H1 (cell line): ENCODE data around the gene PAK6.

ENCODE experiments used
- CHD2 ChIP-seq: IDR thresholded peaks from 2 replicates; pipeline ENCODE4 v1.6.1; 2012; ENCODE audit warnings: low read length, improper control_type of control experiment
- GABPA ChIP-seq: IDR thresholded peaks from 2 replicates; pipeline ENCODE4 v1.6.1; 2011; ENCODE audit warnings: mild to moderate bottlenecking, low read length, moderate library complexity, borderline replicate concordance; ENCODE audit not compliant: insufficient read depth
- JUN ChIP-seq: IDR thresholded peaks from 2 replicates; pipeline ENCODE4 v1.6.1; 2011; ENCODE audit warnings: low read depth, mild to moderate bottlenecking, improper control_type of control experiment, low read length
- JUND ChIP-seq: IDR thresholded peaks from 2 replicates; pipeline ENCODE4 v1.6.1; 2011; ENCODE audit warnings: mild to moderate bottlenecking, improper control_type of control experiment, low read length
- KDM5A ChIP-seq: fragments of 200-600 bp; IDR thresholded peaks from 2 replicates; pipeline ENCODE4 v1.7.1; 2012; ENCODE audit warnings: mild to moderate bottlenecking, low read length, inconsistent platforms, mixed read lengths
- NANOG ChIP-seq: IDR thresholded peaks from 2 replicates; pipeline ENCODE4 v1.6.1; 2011; ENCODE audit warnings: low read length, low read depth, mild to moderate bottlenecking, inconsistent platforms; ENCODE audit not compliant: insufficient read depth, poor library complexity, severe bottlenecking
- POLR2A ChIP-seq, 2 experiments: IDR thresholded peaks; 1 replicate in 1 of 2; 2 replicates in 1 of 2; pipeline ENCODE4 v1.6.1; 2011; ENCODE audit warnings: low read depth in 2 of 2, low read length in 2 of 2, mild to moderate bottlenecking in 2 of 2; ENCODE audit errors: control extremely low read depth in 1 of 2
- POLR2AphosphoS5 ChIP-seq: IDR thresholded peaks from 2 replicates; pipeline ENCODE4 v1.6.1; 2011; ENCODE audit warnings: low read depth, low read length
- TEAD4 ChIP-seq: IDR thresholded peaks from 2 replicates; pipeline ENCODE4 v1.6.1; 2012; ENCODE audit warnings: low read depth, low read length, inconsistent platforms, mixed read lengths
- YY1 ChIP-seq: IDR thresholded peaks from 2 replicates; pipeline ENCODE4 v1.6.1; 2011; ENCODE audit warnings: low read depth, mild to moderate bottlenecking, low read length
- TF ChIP-seq, protein P1 (sequence below), 3 experiments: IDR thresholded peaks; 1 replicate in 2 of 3; 2 replicates in 1 of 3; pipeline versions ENCODE4 v1.5.1 to v1.6.1; 2011; ENCODE audit warnings: low read length in 3 of 3, mild to moderate bottlenecking in 3 of 3, inconsistent platforms in 2 of 3, low read depth in 1 of 3, moderate library complexity in 1 of 3; ENCODE audit not compliant: insufficient read depth in 1 of 3; ENCODE audit errors: control extremely low read depth in 1 of 3
- TF ChIP-seq, protein P2 (sequence below): IDR thresholded peaks from 2 replicates; pipeline ENCODE4 v1.6.1; 2011; ENCODE audit warnings: low read depth, mild to moderate bottlenecking, low read length; ENCODE audit not compliant: insufficient read depth

DNA sequence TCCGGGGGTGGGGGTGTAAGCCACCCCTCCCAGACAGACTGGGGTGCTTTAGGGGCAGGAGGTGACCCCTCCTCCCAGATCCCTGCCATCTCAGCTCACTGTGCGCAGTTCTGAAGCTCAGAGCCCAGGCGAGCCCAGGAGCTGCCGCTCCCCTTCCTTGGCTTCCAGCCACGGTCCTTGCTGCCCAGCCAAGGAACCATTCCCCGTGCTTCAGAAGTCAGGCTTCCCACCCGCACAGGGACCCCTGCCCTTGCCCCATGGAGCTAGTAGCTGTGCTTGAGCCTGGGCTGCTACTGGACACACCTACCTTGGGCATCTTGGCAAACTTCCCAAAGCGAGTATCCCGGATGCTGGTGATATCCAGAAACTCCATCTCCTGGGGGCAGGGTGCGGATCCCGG lies 64.1 kb downstream of the PAK6 start:
- TF ChIP-seq, protein P1, sequence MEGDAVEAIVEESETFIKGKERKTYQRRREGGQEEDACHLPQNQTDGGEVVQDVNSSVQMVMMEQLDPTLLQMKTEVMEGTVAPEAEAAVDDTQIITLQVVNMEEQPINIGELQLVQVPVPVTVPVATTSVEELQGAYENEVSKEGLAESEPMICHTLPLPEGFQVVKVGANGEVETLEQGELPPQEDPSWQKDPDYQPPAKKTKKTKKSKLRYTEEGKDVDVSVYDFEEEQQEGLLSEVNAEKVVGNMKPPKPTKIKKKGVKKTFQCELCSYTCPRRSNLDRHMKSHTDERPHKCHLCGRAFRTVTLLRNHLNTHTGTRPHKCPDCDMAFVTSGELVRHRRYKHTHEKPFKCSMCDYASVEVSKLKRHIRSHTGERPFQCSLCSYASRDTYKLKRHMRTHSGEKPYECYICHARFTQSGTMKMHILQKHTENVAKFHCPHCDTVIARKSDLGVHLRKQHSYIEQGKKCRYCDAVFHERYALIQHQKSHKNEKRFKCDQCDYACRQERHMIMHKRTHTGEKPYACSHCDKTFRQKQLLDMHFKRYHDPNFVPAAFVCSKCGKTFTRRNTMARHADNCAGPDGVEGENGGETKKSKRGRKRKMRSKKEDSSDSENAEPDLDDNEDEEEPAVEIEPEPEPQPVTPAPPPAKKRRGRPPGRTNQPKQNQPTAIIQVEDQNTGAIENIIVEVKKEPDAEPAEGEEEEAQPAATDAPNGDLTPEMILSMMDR (IDR thresholded peaks at IDR 0.05; ENCODE audit: control extremely low read depth in 1 of 3, insufficient read depth in 1 of 3, low read depth in 1 of 3, low read length in 3 of 3) = no peak
- TF ChIP-seq GABPA (no peak), POLR2AphosphoS5 (no peak), JUND (no peak), NANOG (no peak), POLR2A (IDR thresholded peaks at IDR 0.05; ENCODE audit: control extremely low read depth in 1 of 2, low read depth in 2 of 2, low read length in 2 of 2) (no peak), KDM5A (no peak), YY1 (no peak), TEAD4 (no peak), JUN (no peak), CHD2 (no peak)
- TF ChIP-seq, protein P2, sequence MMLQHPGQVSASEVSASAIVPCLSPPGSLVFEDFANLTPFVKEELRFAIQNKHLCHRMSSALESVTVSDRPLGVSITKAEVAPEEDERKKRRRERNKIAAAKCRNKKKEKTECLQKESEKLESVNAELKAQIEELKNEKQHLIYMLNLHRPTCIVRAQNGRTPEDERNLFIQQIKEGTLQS = no peak
